ENCODE results near the gene MAP3K7CL. TPM values are rescaled to one million over a fixed set of nuclear protein-coding genes. Genes with fewer than 3 reads are reported as not detected.

Gene MAP3K7CL
- total and polyA plus RNA-seq, 2 of the 8 experiments (the other 6 are each of a cell fraction or from before 2014, with no cell fraction given): not detected

- Histone ChIP-seq H4K5ac (ENCODE audit: insufficient read length, low read depth, low read length) (no peak overlapping the region), H2BK5ac (ENCODE audit: low read depth, low read length) (no peak overlapping the region; the same call in 1 of the 2 replicates), H3K4me3 (ENCODE audit: extremely low read depth in 1 of 4, insufficient read depth in 2 of 4, low read depth in 3 of 4, low read length in 4 of 4) (no peak overlapping the region), H2AK5ac (ENCODE audit: low read depth, low read length) (no peak overlapping the region), H3K9ac (replicated peaks in 1 of 4; ENCODE audit: extremely low read depth in 1 of 4, low read depth in 3 of 4, low read length in 3 of 4) (no peak overlapping the region), H2BK20ac (ENCODE audit: low read length) (no peak overlapping the region), H3K79me1 (ENCODE audit: low read depth, low read length) (no peaks in the 10 kb centered on the region), H3K23me2 (ENCODE audit: low read depth, low read length) (peaks cover 4% of the 10 kb centered on the region; the same call in 1 of the 2 replicates), H3K56ac (replicated peaks; ENCODE audit: insufficient read length, low read depth, low read length) (no peak overlapping the region), H3K79me2 (ENCODE audit: control insufficient read depth in 1 of 2, insufficient read depth in 2 of 2, low read length in 2 of 2) (no peaks in the 10 kb centered on the region), H3K18ac (ENCODE audit: extremely low read depth, low read length) (no peak overlapping the region), H4K20me1 (replicated peaks in 1 of 2; ENCODE audit: control insufficient read depth in 1 of 2, insufficient read depth in 2 of 2, low read length in 2 of 2) (peaks cover 0 to 2% of the 10 kb centered on the region in 2 experiments), H3K27me3 (replicated peaks in 1 of 4; ENCODE audit: control insufficient read depth in 3 of 4, extremely low read depth in 1 of 4, insufficient read depth in 3 of 4, low read length in 3 of 4) (no peaks in the 10 kb centered on the region), H2BK15ac (ENCODE audit: low read length) (no peak overlapping the region), H2BK120ac (replicated peaks; ENCODE audit: low read depth, low read length) (no peak overlapping the region), H4K91ac (replicated peaks; ENCODE audit: insufficient read length, low read length) (no peak overlapping the region), H3K4ac (replicated peaks; ENCODE audit: insufficient read length, low read depth, low read length) (no peak overlapping the region), H2AFZ (ENCODE audit: low read length) (0 out of 2 replicates have a peak overlapping the region, but pooled peaks have one; percentile 63), H3K4me1 (replicated peaks in 1 of 4; ENCODE audit: control insufficient read depth in 3 of 4, insufficient read depth in 4 of 4, low read length in 3 of 4) (no peaks in the 10 kb centered on the region), H3K23ac (ENCODE audit: insufficient read length) (no peak overlapping the region), H3K27ac (ENCODE audit: low read depth, low read length) (no peak overlapping the region), H2BK12ac (ENCODE audit: low read depth, low read length) (no peak overlapping the region), H3K14ac (ENCODE audit: insufficient read length) (no peak overlapping the region), H4K8ac (ENCODE audit: extremely low read depth, insufficient read depth, low read length) (no peak overlapping the region), H3K36me3 (ENCODE audit: control insufficient read depth in 2 of 4, insufficient read depth in 4 of 4, low read length in 3 of 4) (no peaks in the 10 kb centered on the region), H3K4me2 (ENCODE audit: insufficient read depth in 1 of 2, low read depth in 2 of 2, low read length in 2 of 2) (no peak overlapping the region), H3K9me3 (ENCODE audit: insufficient read depth in 2 of 2, low read depth in 1 of 2, low read length in 1 of 2) (no peaks in the 10 kb centered on the region)
- ChIA-PET POLR2A (ENCODE audit: partially characterized antibody) (no interaction called here), CTCF (ENCODE audit: partially characterized antibody) (no interaction called here)
- no peak for FAIRE-seq
- TF ChIP-seq CTCF (IDR thresholded peaks at IDR 0.05; ENCODE audit: control extremely low read depth in 1 of 3, insufficient read depth in 1 of 3, low read depth in 1 of 3, low read length in 3 of 3): no peak
- no peak for TF ChIP-seq NRF1 (IDR thresholded peaks at IDR 0.05; ENCODE audit: low read depth, low read length)
- TF ChIP-seq CBX8 (IDR thresholded peaks at IDR 0.05; ENCODE audit: borderline replicate concordance, low read depth, low read length): no peak
- TF ChIP-seq SP2 (IDR thresholded peaks at IDR 0.05; ENCODE audit: low read length): no peak
- TF ChIP-seq CREB1 (IDR thresholded peaks at IDR 0.05): no peak
- no peak for DNase-seq (ENCODE audit: low read depth in 1 of 2, low spot score in 2 of 2)
- WGBS, 2 experiments (ENCODE audit: extremely low coverage in 1 of 2, insufficient coverage in 1 of 2, insufficient read length in 1 of 2, insufficient replicate concordance in 2 of 2, low coverage in 1 of 2, low lambda C conversion rate in 2 of 2, missing lambda C conversion rate in 1 of 2): 100% methylated on average over 1 of the region's 1 CpG; no CpG with 5 or more reads in 1 of the 2 experiments
These were observed 88.3 kb downstream of the MAP3K7CL start for GRCh38 chr21:29218749-29219148.
